PC-9 (cell line): ENCODE results near the gene CFAP251. TPM values are rescaled to one million over a fixed set of nuclear protein-coding genes. Genes with fewer than 3 reads are reported as not detected.

ENCODE experiments used
- BruUV-seq: library from RNA; stranded (reverse); fragments of 400-500 nt; replicated peaks from 2 replicates; lab custom pipeline; 2021; lab: Mats Ljungman, UMichigan
- CTCF ChIA-PET: fragments of 300-600 bp; sonication (Branson Sonifier 250); formaldehyde crosslinking; loops from one replicate; lab custom pipeline; 2022; ENCODE audit warnings: antibody characterized with exemption; lab: Charles Lee
- POLR2A ChIA-PET: fragments of 300-600 bp; sonication (Branson Sonifier 250); formaldehyde crosslinking; loops from one replicate; lab custom pipeline; 2022; ENCODE audit warnings: antibody characterized with exemption; ENCODE audit not compliant: unreplicated experiment; lab: Charles Lee
- DNase-seq, 2 experiments: peaks; one replicate each; pipeline versions ENCODE4 v3.0.0 to v3.0.0-alpha.2; 2015 to 2022; ENCODE audit warnings: mixed read lengths in 1 of 2
- H2AFZ ChIP-seq: fragments of 200-600 bp; sonication (generic); 2 replicates; pipeline ENCODE4 v1.8.1; 2017; ENCODE audit warnings: antibody characterized with exemption
- H3F3A ChIP-seq: fragments of 200-600 bp; sonication (generic); 2 replicates; pipeline ENCODE4 v1.8.1; 2017; ENCODE audit warnings: antibody characterized with exemption, mild to moderate bottlenecking, low read depth; ENCODE audit not compliant: insufficient read depth
- H3K27ac ChIP-seq: fragments of 200-600 bp; sonication (generic); 2 replicates; pipeline ENCODE4 v1.6.1; 2016; ENCODE audit warnings: mixed run types
- H3K27me3 ChIP-seq: fragments of 200-600 bp; sonication (generic); 2 replicates; pipeline ENCODE4 v1.6.1; 2016; ENCODE audit warnings: low read depth, mixed run types; ENCODE audit not compliant: insufficient read depth
- H3K36me3 ChIP-seq: fragments of 200-600 bp; sonication (generic); 2 replicates; pipeline ENCODE4 v1.6.1; 2016; ENCODE audit warnings: low read depth, mixed run types
- H3K4me1 ChIP-seq: fragments of 200-600 bp; sonication (generic); replicated peaks from 2 replicates; pipeline ENCODE4 v1.6.1; 2016; ENCODE audit warnings: mixed run types; ENCODE audit not compliant: insufficient read depth
- H3K4me2 ChIP-seq: fragments of 200-600 bp; sonication (generic); 2 replicates; pipeline ENCODE4 v1.6.1; 2017; ENCODE audit warnings: mixed run types
- H3K4me3 ChIP-seq: fragments of 200-600 bp; sonication (generic); 2 replicates; pipeline ENCODE4 v1.6.1; 2016; ENCODE audit warnings: mixed run types
- H3K79me2 ChIP-seq: fragments of 200-600 bp; sonication (generic); 2 replicates; pipeline ENCODE4 v1.6.1; 2017; ENCODE audit warnings: low read depth, mixed run types
- H3K9me2 ChIP-seq: fragments of 200-600 bp; sonication (generic); 2 replicates; pipeline ENCODE4 v1.8.1; 2017; ENCODE audit warnings: mild to moderate bottlenecking; ENCODE audit not compliant: insufficient read depth
- H3K9me3 ChIP-seq: fragments of 200-600 bp; sonication (generic); 2 replicates; pipeline ENCODE4 v1.8.1; 2016; ENCODE audit warnings: low read depth; ENCODE audit not compliant: insufficient read depth
- H4K20me1 ChIP-seq: fragments of 200-600 bp; sonication (generic); 2 replicates; pipeline ENCODE4 v1.8.1; 2017; ENCODE audit not compliant: insufficient read depth
- EZH2 ChIP-seq: fragments of 200-600 bp; sonication (generic); IDR thresholded peaks from 2 replicates; pipeline ENCODE4 v1.8.0; 2017; ENCODE audit warnings: antibody characterized with exemption, low read depth
- intact Hi-C: fragments of 100-400 bp; cut with micrococcal nuclease; formaldehyde crosslinking; loops from one replicate; pipeline ENCODE4 v1.10.0; 2022; ENCODE audit not compliant: unreplicated experiment
- total RNA-seq: library from RNA; stranded (reverse); gene quantifications from 2 replicates; pipeline ENCODE4 v1.2.3, GENCODE V29; 2021
- TF ChIP-seq, protein P1 (sequence below): fragments of 200-600 bp; sonication (generic); conservative IDR thresholded peaks from 2 replicates; pipeline ENCODE4 v1.6.1; 2017; ENCODE audit warnings: mixed run types, antibody characterized with exemption, mild to moderate bottlenecking, moderate library complexity

CFAP251 gene
- total RNA-seq, 1 experiment from 2014 or later, result 4.3 TPM

DNA sequence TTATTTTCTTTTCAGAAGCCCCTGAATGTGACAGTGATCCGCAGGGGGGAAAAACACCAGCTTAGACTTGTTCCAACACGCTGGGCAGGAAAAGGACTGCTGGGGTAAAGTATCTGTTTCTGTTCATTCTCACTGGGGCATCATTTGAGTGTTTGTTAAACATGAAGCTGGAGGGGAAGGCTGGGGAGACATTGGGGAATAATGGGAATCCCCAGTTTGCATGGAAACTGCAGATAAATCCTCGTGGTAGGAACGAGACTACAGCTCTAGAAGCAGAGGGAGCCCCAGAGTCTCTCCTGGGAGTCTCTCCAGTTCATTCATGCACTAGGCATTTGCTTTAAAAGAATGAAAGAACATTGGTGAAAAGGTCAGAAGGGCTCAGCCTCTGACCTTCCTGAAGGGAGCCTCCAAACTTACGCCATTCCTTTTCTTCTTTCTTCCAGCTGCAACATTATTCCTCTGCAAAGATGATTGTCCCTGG is 2.5 kb upstream of the CFAP251 start:
- no peak overlapping the region for H3K4me2 ChIP-seq
- 0 out of 2 replicates have a peak, but pooled peaks cover 14% of the 10 kb centered on the region for H3K36me3 ChIP-seq
- TF ChIP-seq, protein P1, sequence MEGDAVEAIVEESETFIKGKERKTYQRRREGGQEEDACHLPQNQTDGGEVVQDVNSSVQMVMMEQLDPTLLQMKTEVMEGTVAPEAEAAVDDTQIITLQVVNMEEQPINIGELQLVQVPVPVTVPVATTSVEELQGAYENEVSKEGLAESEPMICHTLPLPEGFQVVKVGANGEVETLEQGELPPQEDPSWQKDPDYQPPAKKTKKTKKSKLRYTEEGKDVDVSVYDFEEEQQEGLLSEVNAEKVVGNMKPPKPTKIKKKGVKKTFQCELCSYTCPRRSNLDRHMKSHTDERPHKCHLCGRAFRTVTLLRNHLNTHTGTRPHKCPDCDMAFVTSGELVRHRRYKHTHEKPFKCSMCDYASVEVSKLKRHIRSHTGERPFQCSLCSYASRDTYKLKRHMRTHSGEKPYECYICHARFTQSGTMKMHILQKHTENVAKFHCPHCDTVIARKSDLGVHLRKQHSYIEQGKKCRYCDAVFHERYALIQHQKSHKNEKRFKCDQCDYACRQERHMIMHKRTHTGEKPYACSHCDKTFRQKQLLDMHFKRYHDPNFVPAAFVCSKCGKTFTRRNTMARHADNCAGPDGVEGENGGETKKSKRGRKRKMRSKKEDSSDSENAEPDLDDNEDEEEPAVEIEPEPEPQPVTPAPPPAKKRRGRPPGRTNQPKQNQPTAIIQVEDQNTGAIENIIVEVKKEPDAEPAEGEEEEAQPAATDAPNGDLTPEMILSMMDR, result no peak
- TF ChIP-seq EZH2, result no peak
- CTCF ChIA-PET, result interaction anchor here (0.6 to 1.1 kb wide), 2 partner anchors 147 to 274 kb away, joined by 3 to 4 read pairs; no protein-coding TSS in a partner anchor
- no peak overlapping the region for H3K4me3 ChIP-seq
- H3K4me1 ChIP-seq, result no peaks in the 10 kb centered on the region
- DNase-seq, result no peak
- H4K20me1 ChIP-seq, result no peaks in the 10 kb centered on the region
- H3F3A ChIP-seq, result no peaks in the 10 kb centered on the region
- H3K27ac ChIP-seq, result no peak overlapping the region
- no peaks in the 10 kb centered on the region for H3K9me3 ChIP-seq
- intact Hi-C loops, result no loop called here
- POLR2A ChIA-PET, result no interaction called here
- H3K79me2 ChIP-seq, result no peaks in the 10 kb centered on the region
- no peak overlapping the region for H2AFZ ChIP-seq
- H3K9me2 ChIP-seq, result no peaks in the 10 kb centered on the region
- BruUV-seq, result no TSS peak
- H3K27me3 ChIP-seq, result no peaks in the 10 kb centered on the region

DNA sequence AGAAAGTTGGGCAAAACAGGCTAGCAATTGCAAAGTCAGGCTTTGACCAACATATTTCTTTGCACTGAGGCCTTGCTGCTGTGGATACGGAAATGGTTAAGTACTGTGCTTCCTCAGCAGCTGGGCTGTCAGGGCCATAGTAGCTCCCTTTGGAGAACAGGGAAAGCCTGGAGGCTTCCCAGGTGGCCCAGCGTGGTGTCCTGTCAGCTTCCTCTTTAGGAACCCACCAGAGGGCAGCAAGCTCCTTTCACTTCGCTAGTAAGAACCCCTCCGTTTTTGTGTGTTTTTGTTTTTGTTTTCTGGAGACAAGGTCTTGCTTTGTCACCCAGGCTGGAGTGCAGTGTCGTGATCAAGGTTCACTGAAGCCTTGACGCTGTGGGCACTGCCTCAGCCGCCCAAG is 1.7 kb upstream of the CFAP251 start:
- Histone ChIP-seq H2AFZ (no peak overlapping the region), H3K79me2 (no peaks in the 10 kb centered on the region), H4K20me1 (no peaks in the 10 kb centered on the region), H3K9me2 (no peaks in the 10 kb centered on the region), H3K4me2 (no peak overlapping the region), H3K4me1 (no peaks in the 10 kb centered on the region), H3K27ac (no peak overlapping the region), H3K36me3 (0 out of 2 replicates have a peak, but pooled peaks cover 14% of the 10 kb centered on the region), H3K27me3 (no peaks in the 10 kb centered on the region), H3K9me3 (no peaks in the 10 kb centered on the region), H3F3A (no peaks in the 10 kb centered on the region), H3K4me3 (no peak overlapping the region)
- DNase-seq, result no peak
- intact Hi-C loops, result no loop called here
- ChIA-PET CTCF (interaction anchor here (0.6 to 1.1 kb wide), 3 partner anchors 146 to 273 kb away, joined by 3 to 8 read pairs (median 4); no protein-coding TSS in a partner anchor), POLR2A (no interaction called here)
- BruUV-seq, result no TSS peak
- no peak for TF ChIP-seq EZH2
- TF ChIP-seq, protein P1, result no peak

DNA sequence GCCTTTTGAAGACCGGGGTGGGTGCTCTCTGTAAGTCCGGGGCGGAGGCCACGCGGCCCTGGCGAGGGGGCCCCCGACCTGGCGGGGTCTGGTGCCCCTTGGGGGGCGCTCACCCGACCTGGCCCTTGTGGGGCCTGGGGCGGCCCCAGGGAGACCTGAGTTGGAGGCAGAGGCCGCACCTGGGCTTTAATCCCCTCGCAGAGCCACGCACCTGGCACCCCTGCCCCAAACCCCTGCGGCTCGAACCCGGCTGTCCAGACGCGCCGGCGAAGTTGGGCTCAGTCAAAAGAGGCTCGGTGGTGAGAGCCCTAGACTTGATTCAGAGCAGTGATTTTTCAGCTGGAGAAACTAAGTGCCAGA is 267 bp downstream of the CFAP251 start:
- intact Hi-C loops, result no loop called here
- Histone ChIP-seq H3K4me3 (no peak overlapping the region), H3K36me3 (0 out of 2 replicates have a peak, but pooled peaks cover 14% of the 10 kb centered on the region), H3F3A (no peaks in the 10 kb centered on the region), H3K9me3 (no peaks in the 10 kb centered on the region), H3K27ac (no peak overlapping the region), H3K79me2 (no peaks in the 10 kb centered on the region), H4K20me1 (no peaks in the 10 kb centered on the region), H3K4me1 (no peaks in the 10 kb centered on the region), H3K4me2 (no peak overlapping the region), H3K9me2 (no peaks in the 10 kb centered on the region), H3K27me3 (no peaks in the 10 kb centered on the region), H2AFZ (no peak overlapping the region)
- POLR2A ChIA-PET, result interaction anchor here (0.5 kb wide), 1 partner anchor 249 kb away, joined by 10 read pairs; no protein-coding TSS in a partner anchor
- CTCF ChIA-PET, result interaction anchor here (0.6 kb wide), 2 partner anchors 578 to 1367 kb away, joined by 3 to 5 read pairs; no protein-coding TSS in a partner anchor
- TF ChIP-seq, protein P1, result no peak
- no TSS peak for BruUV-seq
- DNase-seq, result no peak
